Spleen (tissue), 7 donors: ENCODE data around the gene MRPS18A.

Experiments used
- POLR2A ChIP-seq, 3 donors: fragments of 450-650 bp; IDR thresholded peaks; one replicate each; pipeline ENCODE4 v1.5.1; 2017; ENCODE audit warnings: antibody characterized with exemption in 3 of 3, mild to moderate bottlenecking in 1 of 3
- TF ChIP-seq, protein P1 (sequence below), 11 experiments: fragments of 200-600 bp in 7 of 11; fragments of 450-650 bp in 4 of 11; sonication (generic) in 4 of 11; IDR thresholded peaks in 8 of 11; conservative IDR thresholded peaks in 3 of 11; 1 replicate in 7 of 11; 2 replicates in 4 of 11; pipeline versions ENCODE4 v1.4.0 to v1.8.0; 2016 to 2021; ENCODE audit warnings: antibody characterized with exemption in 11 of 11, inconsistent platforms in 4 of 11, mild to moderate bottlenecking in 1 of 11
- donor health status: DM: no; HTN: no; CAD: no; lungs with moderate emphysema.
- donor health status: DM: no; HTN: no; CAD: no.
- donor health status: DM: no; HTN: no; CAD: no.

DNA sequence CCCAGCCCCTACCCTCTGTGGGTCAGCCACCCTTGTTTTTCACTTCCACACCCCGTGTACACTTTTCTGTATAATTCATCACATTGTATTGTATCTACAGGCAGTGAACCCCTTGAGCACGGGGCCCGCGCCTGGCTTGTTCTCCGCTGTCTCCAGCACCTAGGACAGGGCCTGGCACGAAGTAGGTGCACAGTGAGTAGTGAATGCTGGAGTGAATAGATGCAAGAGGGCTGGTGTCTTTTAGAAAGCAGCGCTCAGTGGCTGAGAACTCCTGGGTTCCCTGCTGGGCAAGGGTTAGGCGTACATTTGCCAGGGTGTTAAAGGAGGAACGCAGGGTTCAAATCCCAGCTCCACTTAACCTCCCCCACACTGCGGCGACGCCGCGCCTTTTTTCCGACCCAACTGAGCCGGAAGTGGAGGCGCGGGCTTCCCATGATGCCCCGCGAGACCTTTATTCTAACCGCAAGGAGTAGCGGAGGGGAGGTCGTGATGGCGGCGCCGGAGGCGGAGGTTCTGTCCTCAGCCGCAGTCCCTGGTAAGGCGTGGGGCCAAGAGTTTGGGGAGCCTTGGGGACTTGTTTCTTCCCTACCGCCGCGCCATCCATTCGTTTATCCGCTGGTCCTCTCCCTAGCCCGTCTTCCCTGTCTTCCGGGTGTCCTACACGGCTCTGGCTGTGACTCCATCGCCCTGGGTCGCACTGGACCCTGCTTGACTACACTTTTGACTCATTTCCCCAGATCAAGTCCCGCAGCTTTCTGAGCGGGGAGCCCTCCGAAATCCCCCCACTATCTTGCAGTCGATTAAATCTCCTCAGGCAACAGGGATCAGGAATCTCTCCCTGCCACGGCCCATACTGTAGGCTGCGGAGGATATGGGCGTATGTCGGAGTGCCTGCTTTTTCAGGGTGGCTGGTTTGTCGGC, 51.9 kb downstream of the MRPS18A start, which contains the start of gene MAD2L1BP:
- TF ChIP-seq, protein P1, sequence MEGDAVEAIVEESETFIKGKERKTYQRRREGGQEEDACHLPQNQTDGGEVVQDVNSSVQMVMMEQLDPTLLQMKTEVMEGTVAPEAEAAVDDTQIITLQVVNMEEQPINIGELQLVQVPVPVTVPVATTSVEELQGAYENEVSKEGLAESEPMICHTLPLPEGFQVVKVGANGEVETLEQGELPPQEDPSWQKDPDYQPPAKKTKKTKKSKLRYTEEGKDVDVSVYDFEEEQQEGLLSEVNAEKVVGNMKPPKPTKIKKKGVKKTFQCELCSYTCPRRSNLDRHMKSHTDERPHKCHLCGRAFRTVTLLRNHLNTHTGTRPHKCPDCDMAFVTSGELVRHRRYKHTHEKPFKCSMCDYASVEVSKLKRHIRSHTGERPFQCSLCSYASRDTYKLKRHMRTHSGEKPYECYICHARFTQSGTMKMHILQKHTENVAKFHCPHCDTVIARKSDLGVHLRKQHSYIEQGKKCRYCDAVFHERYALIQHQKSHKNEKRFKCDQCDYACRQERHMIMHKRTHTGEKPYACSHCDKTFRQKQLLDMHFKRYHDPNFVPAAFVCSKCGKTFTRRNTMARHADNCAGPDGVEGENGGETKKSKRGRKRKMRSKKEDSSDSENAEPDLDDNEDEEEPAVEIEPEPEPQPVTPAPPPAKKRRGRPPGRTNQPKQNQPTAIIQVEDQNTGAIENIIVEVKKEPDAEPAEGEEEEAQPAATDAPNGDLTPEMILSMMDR (IDR thresholded peaks at IDR 0.05 in 8 of 11, conservative IDR thresholded peaks at IDR 0.05 in 3 of 11): peak in 1 of 11 experiments; percentile 11
- TF ChIP-seq POLR2A (IDR thresholded peaks at IDR 0.05): peak in 1 of 3 donors; percentile 51
